GM12878 (cell line): ENCODE data around the gene C1orf52. TPM values are rescaled to one million over a fixed set of nuclear protein-coding genes. Genes with fewer than 3 reads are reported as not detected.

Experiments
- ATAC-seq: fragments of 200-7000 bp; cut with Tn5 transposase; 3 replicates; pipeline ENCODE4 v1.9.1; 2020; ENCODE audit warnings: mild to moderate bottlenecking, moderate library complexity
- BruUV-seq: library from RNA; stranded (reverse); fragments of 400-500 nt; replicated peaks from 2 replicates; lab custom pipeline; 2021; lab: Mats Ljungman, UMichigan
- CTCF ChIA-PET: fragments of 300-600 bp; sonication (Branson Sonifier 250); formaldehyde crosslinking; extraction: SDS; loops from one replicate; lab custom pipeline; 2021; ENCODE audit warnings: inconsistent platforms; lab: Yijun Ruan, JAX
- POLR2A ChIA-PET: fragments of 350-600 bp; formaldehyde crosslinking; extraction: SDS; loops from one replicate; lab custom pipeline; 2021; ENCODE audit warnings: inconsistent platforms; lab: Charles Lee
- RAD21 ChIA-PET: fragments of 300-600 bp; sonication (Branson Sonifier 250); formaldehyde crosslinking; loops from one replicate; lab custom pipeline; 2023; ENCODE audit warnings: antibody characterized with exemption; ENCODE audit not compliant: unreplicated experiment; lab: Charles Lee
- SMC1A ChIA-PET: fragments of 300-600 bp; sonication (Branson Sonifier 250); formaldehyde crosslinking; loops from one replicate; lab custom pipeline; 2023; ENCODE audit not compliant: unreplicated experiment, uncharacterized antibody; lab: Charles Lee
- DNase-seq: peaks from one replicate; pipeline ENCODE4 v3.0.0-alpha.2; 2011; ENCODE audit warnings: low read depth, low spot score
- FAIRE-seq: peaks from 3 replicates; lab custom pipeline; 2011; peaks lifted over from hg19 to GRCh38; lab: Jason Lieb, UNC
- H2AFZ ChIP-seq: 2 replicates; pipeline ENCODE4 v1.6.0; 2011; ENCODE audit warnings: low read depth, low read length, control low read depth; ENCODE audit not compliant: control insufficient read depth
- H3K27ac ChIP-seq: 2 replicates; pipeline ENCODE4 v1.5.1; 2011; ENCODE audit warnings: control low read depth; ENCODE audit not compliant: control insufficient read depth, insufficient read depth
- H3K27me3 ChIP-seq, 2 experiments: replicated peaks in 1 of 2; 2 replicates each; pipeline versions ENCODE4 v1.6.0 to v1.6.1; 2011; ENCODE audit warnings: low read length in 1 of 2; ENCODE audit not compliant: control insufficient read depth in 2 of 2, insufficient read depth in 2 of 2
- H3K36me3 ChIP-seq, 2 experiments: 2 replicates each; pipeline ENCODE4 v1.5.1; 2011; ENCODE audit warnings: low read length in 1 of 2; ENCODE audit not compliant: control insufficient read depth in 2 of 2, insufficient read depth in 2 of 2
- H3K4me1 ChIP-seq: 2 replicates; pipeline ENCODE4 v1.6.1; 2011; ENCODE audit warnings: mild to moderate bottlenecking, low read length, moderate library complexity, mixed read lengths; ENCODE audit not compliant: control insufficient read depth, insufficient read depth
- H3K4me2 ChIP-seq: 2 replicates; pipeline ENCODE4 v1.6.0; 2011; ENCODE audit warnings: control low read depth; ENCODE audit not compliant: control insufficient read depth, insufficient read depth
- H3K4me3 ChIP-seq: fragments of 200-600 bp; sonication (generic); 2 replicates; pipeline ENCODE4 v1.5.1; 2016
- H3K79me2 ChIP-seq: 2 replicates; pipeline ENCODE4 v1.6.0; 2011; ENCODE audit warnings: low read length; ENCODE audit not compliant: control insufficient read depth, insufficient read depth
- H3K9ac ChIP-seq: 2 replicates; pipeline ENCODE4 v1.8.0; 2011; ENCODE audit warnings: low read length, control low read depth, mixed read lengths; ENCODE audit not compliant: control insufficient read depth, insufficient read depth
- H3K9me3 ChIP-seq: replicated peaks from 3 replicates; pipeline ENCODE4 v1.5.1; 2011; ENCODE audit warnings: mild to moderate bottlenecking, low read length; ENCODE audit not compliant: control insufficient read depth, insufficient read depth
- H4K20me1 ChIP-seq: 2 replicates; pipeline ENCODE4 v1.6.0; 2011; ENCODE audit not compliant: control insufficient read depth, insufficient read depth
- ATF3 ChIP-seq: IDR thresholded peaks from 2 replicates; pipeline ENCODE4 v1.6.1; 2011; ENCODE audit warnings: low read depth, mild to moderate bottlenecking, low read length, moderate library complexity, borderline replicate concordance; ENCODE audit errors: extremely low read depth
- BCL3 ChIP-seq: IDR thresholded peaks from 2 replicates; pipeline ENCODE4 v1.6.1; 2011; ENCODE audit warnings: borderline replicate concordance, low read depth, mild to moderate bottlenecking, moderate library complexity, low read length; ENCODE audit not compliant: insufficient read depth, poor library complexity, severe bottlenecking
- EP300 ChIP-seq, 2 experiments: fragments of 150-350 bp in 1 of 2; IDR thresholded peaks; 2 replicates each; pipeline ENCODE4 v1.6.1; 2011 to 2012; ENCODE audit warnings: low read depth in 2 of 2, low read length in 2 of 2, borderline replicate concordance in 1 of 2, improper control_type of control experiment in 1 of 2, inconsistent platforms in 1 of 2; ENCODE audit not compliant: control insufficient read depth in 1 of 2
- MYB ChIP-seq: fragments of 150-350 bp; IDR thresholded peaks from 2 replicates; pipeline ENCODE4 v1.6.1; 2014; ENCODE audit warnings: mild to moderate bottlenecking, low read depth, low read length, borderline replicate concordance
- NR2C2 ChIP-seq: IDR thresholded peaks from 2 replicates; pipeline ENCODE4 v1.6.1; 2011; ENCODE audit warnings: borderline replicate concordance, low read depth; ENCODE audit not compliant: control insufficient read depth, insufficient read length
- PAX8 ChIP-seq: fragments of 450-650 bp; IDR thresholded peaks from 2 replicates; pipeline ENCODE4 v1.6.1; 2017; ENCODE audit warnings: mild to moderate bottlenecking, moderate library complexity
- REST ChIP-seq: IDR thresholded peaks from 2 replicates; pipeline ENCODE4 v1.6.1; 2012; ENCODE audit warnings: mild to moderate bottlenecking, low read depth, low read length
- SKIL ChIP-seq: fragments of 450-650 bp; IDR thresholded peaks from 2 replicates; pipeline ENCODE4 v1.6.1; 2017; ENCODE audit warnings: mild to moderate bottlenecking, low read depth, inconsistent platforms; ENCODE audit not compliant: poor library complexity, severe bottlenecking
- SMC3 ChIP-seq: IDR thresholded peaks from 2 replicates; pipeline ENCODE4 v1.6.1; 2011; ENCODE audit warnings: low read length, improper control_type of control experiment, borderline replicate concordance
- TCF12 ChIP-seq: IDR thresholded peaks from 2 replicates; pipeline ENCODE4 v1.6.1; 2011; ENCODE audit warnings: low read depth, mild to moderate bottlenecking, low read length
- in situ Hi-C: fragments of 300-500 bp; cut with MboI; formaldehyde crosslinking; loops from 9 replicates; pipeline ENCODE4 v1.14.3; 2018; ENCODE audit warnings: mixed read lengths
- intact Hi-C: fragments of 100-400 bp; cut with micrococcal nuclease; formaldehyde crosslinking; loops from one replicate; pipeline ENCODE4 v1.14.2; 2022; ENCODE audit not compliant: unreplicated experiment
- polyA plus RNA-seq, 11 experiments: library from polyadenylated mRNA; depleted of rRNA in 4 of 11; unstranded in 6 of 11; stranded (reverse) in 5 of 11; fragments of >200 nt; fragmentation: Nextera tagmentation in 4 of 11; fragmentation: Illumina TruSeq in 1 of 11; extraction: Ambion mirVana in 4 of 11; extraction: Trizol in 1 of 11; gene quantifications; 1 replicate in 1 of 11; 2 replicates in 10 of 11; pipeline versions ENCODE4 v1.2.1 to v1.2.3, GENCODE V29; 2011 to 2016; ENCODE audit warnings: inconsistent platforms in 2 of 11, missing spikeins in 2 of 11, low read depth in 1 of 11
- total RNA-seq, 4 experiments: library from RNA; depleted of rRNA in 3 of 4; stranded (reverse); fragments of >200 nt in 3 of 4; fragmentation: Illumina TruSeq in 1 of 4; extraction: Trizol in 1 of 4; gene quantifications; 2 replicates each; pipeline versions ENCODE4 v1.2.1 to v1.2.3, GENCODE V29; 2013 to 2021
- TF ChIP-seq, protein P1 (sequence below): fragments of 450-650 bp; IDR thresholded peaks from 2 replicates; pipeline ENCODE4 v1.6.1; 2017; ENCODE audit warnings: borderline replicate concordance

The C1orf52 gene
- total and polyA plus RNA-seq, 10 of the 15 experiments (the other 5 are each of a cell fraction or from before 2014, with no cell fraction given): 9.4 to 39.5 (median 17.6) TPM

DNA sequence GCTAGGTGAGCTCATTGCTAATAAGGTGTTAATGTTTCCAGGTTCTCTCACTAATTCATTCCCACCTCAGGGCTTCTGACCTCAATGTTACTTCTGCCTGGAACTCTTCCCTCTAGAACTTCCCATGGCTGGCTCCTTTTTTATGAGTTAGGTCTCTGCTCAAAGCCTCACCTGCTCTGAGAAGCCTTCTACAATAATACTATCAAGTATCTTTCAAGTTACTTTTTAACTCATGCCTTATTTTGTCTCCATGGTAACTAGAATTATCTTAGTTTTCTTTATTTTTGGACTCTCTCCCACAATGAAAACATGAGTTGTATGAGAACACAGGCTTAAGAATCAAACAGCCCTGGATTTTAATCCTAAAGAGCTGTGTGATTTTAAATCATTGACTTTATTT lies 3.5 kb upstream of the C1orf52 start:
- H3K27ac ChIP-seq: no peak overlapping the region
- ATAC-seq: no peak
- ChIA-PET RAD21 (interaction anchor here (2.3 kb wide), 1 partner anchor 318 kb away, joined by 5 read pairs; no protein-coding TSS in a partner anchor), POLR2A (interaction anchor here (6.6 kb wide), 1 partner anchor 12 kb away, joined by 61 read pairs; the partner anchor contains the start of gene BCL10), CTCF (interaction anchor here (1.0 to 12.1 kb wide), 4 partner anchors 8 to 325 kb away, joined by 3 to 229 read pairs (median 7); partner anchors contain the start of gene BCL10), SMC1A (interaction anchor here (1.5 to 11.0 kb wide), 3 partner anchors 8 to 291 kb away, joined by 3 to 110 read pairs (median 4); partner anchors contain the start of gene BCL10)
- in situ Hi-C loops (no loop called here), intact Hi-C loops (no loop called here)
- peaks cover 15% of the 10 kb centered on the region for H3K79me2 ChIP-seq
- no peak for DNase-seq
- no peaks in the 10 kb centered on the region for H3K27me3 ChIP-seq
- H3K4me2 ChIP-seq: no peak overlapping the region
- H3K4me1 ChIP-seq: no peaks in the 10 kb centered on the region
- no peak overlapping the region for H3K4me3 ChIP-seq
- H2AFZ ChIP-seq: no peak overlapping the region
- H3K9me3 ChIP-seq: no peaks in the 10 kb centered on the region
- FAIRE-seq: no peak
- no peaks in the 10 kb centered on the region for H4K20me1 ChIP-seq
- no peak overlapping the region for H3K9ac ChIP-seq
- H3K36me3 ChIP-seq: peaks cover 0 to 14% of the 10 kb centered on the region in 2 experiments; a peak in 3 of 4 replicates
- BruUV-seq: no TSS peak
- TF ChIP-seq TCF12 (no peak), ATF3 (no peak), PAX8 (no peak), REST (no peak), MYB (no peak), SMC3 (no peak), EP300 (IDR thresholded peaks at IDR 0.05; ENCODE audit: borderline replicate concordance in 1 of 2, control insufficient read depth in 1 of 2, low read depth in 2 of 2, low read length in 2 of 2) (no peak), SKIL (no peak), NR2C2 (no peak), BCL3 (no peak)
- TF ChIP-seq, protein P1, sequence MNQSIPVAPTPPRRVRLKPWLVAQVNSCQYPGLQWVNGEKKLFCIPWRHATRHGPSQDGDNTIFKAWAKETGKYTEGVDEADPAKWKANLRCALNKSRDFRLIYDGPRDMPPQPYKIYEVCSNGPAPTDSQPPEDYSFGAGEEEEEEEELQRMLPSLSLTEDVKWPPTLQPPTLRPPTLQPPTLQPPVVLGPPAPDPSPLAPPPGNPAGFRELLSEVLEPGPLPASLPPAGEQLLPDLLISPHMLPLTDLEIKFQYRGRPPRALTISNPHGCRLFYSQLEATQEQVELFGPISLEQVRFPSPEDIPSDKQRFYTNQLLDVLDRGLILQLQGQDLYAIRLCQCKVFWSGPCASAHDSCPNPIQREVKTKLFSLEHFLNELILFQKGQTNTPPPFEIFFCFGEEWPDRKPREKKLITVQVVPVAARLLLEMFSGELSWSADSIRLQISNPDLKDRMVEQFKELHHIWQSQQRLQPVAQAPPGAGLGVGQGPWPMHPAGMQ: no peak
